HepG2 (cell line): ENCODE measurements around the gene MEF2D. TPM values are rescaled to one million over a fixed set of nuclear protein-coding genes. Genes with fewer than 3 reads are reported as not detected.
A peak's percentile ranks its signal among the peaks of the same experiment; 100 is the strongest.

Experiments
- CHD2 ChIP-seq: IDR thresholded peaks from 2 replicates; pipeline ENCODE4 v1.6.1; 2011; ENCODE audit warnings: low read depth, low read length, improper control_type of control experiment
- MAFF ChIP-seq: IDR thresholded peaks from 2 replicates; pipeline ENCODE4 v1.6.1; 2011; ENCODE audit warnings: low read depth, low read length, improper control_type of control experiment
- MAX ChIP-seq: IDR thresholded peaks from 2 replicates; pipeline ENCODE4 v1.6.1; 2012; ENCODE audit warnings: inconsistent platforms
- NFKB2 ChIP-seq: sonication (generic); formaldehyde crosslinking; IDR thresholded peaks from 2 replicates; pipeline ENCODE4 v1.4.0; 2020; ENCODE audit warnings: missing genetic modification reagents, borderline replicate concordance
- RBFOX2 ChIP-seq: fragments of 200-400 bp; formaldehyde crosslinking; IDR thresholded peaks from 2 replicates; pipeline ENCODE4 v1.6.1; 2017; ENCODE audit warnings: low read depth, mild to moderate bottlenecking, low read length
- REL ChIP-seq: sonication (generic); formaldehyde crosslinking; conservative IDR thresholded peaks from 2 replicates; pipeline ENCODE4 v1.8.0; 2022; ENCODE audit warnings: mild to moderate bottlenecking, missing genetic modification reagents, moderate library complexity
- SIN3A ChIP-seq: IDR thresholded peaks from 2 replicates; pipeline ENCODE4 v1.6.1; 2011; ENCODE audit warnings: low read depth, mild to moderate bottlenecking, control low read depth, low read length, borderline replicate concordance
- ZNF3 ChIP-seq: IDR thresholded peaks from 2 replicates; pipeline ENCODE4 v1.7.0; 2017; ENCODE audit warnings: inconsistent platforms
- ZNF318 ChIP-seq: sonication (generic); formaldehyde crosslinking; IDR thresholded peaks from 2 replicates; pipeline ENCODE4 v1.4.0; 2020; ENCODE audit warnings: mild to moderate bottlenecking, missing genetic modification reagents
- ZNF343 ChIP-seq: sonication (generic); formaldehyde crosslinking; IDR thresholded peaks from 2 replicates; pipeline ENCODE4 v1.4.0; 2020; ENCODE audit warnings: mild to moderate bottlenecking, missing genetic modification reagents
- ZNF468 ChIP-seq: sonication (generic); formaldehyde crosslinking; IDR thresholded peaks from 2 replicates; pipeline ENCODE4 v1.8.0; 2022; ENCODE audit warnings: mild to moderate bottlenecking, moderate library complexity, missing genetic modification reagents
- ZNF556 ChIP-seq: sonication (generic); formaldehyde crosslinking; IDR thresholded peaks from 2 replicates; pipeline ENCODE4 v1.4.0; 2020; ENCODE audit warnings: mild to moderate bottlenecking, missing genetic modification reagents, borderline replicate concordance
- polyA plus RNA-seq, 8 experiments: library from polyadenylated mRNA; depleted of rRNA in 3 of 8; stranded (reverse) in 7 of 8; unstranded in 1 of 8; fragments of >200 nt; fragmentation: Illumina TruSeq in 4 of 8; extraction: Trizol in 4 of 8; gene quantifications; 2 replicates each; pipeline versions ENCODE4 v1.2.1 to v1.2.3, GENCODE V29; 2011 to 2016; ENCODE audit warnings: low read depth in 4 of 8, missing spikeins in 1 of 8, mixed read lengths in 1 of 8; ENCODE audit not compliant: insufficient read depth in 1 of 8
- total RNA-seq, 5 experiments: library from RNA; depleted of rRNA; stranded (reverse); fragments of >200 nt; fragmentation: Illumina TruSeq; extraction: Trizol; gene quantifications; 2 replicates each; pipeline ENCODE4 v1.2.3, GENCODE V29; 2016; ENCODE audit warnings: low read depth in 1 of 5
- TF ChIP-seq, protein P1 (sequence below): sonication (generic); formaldehyde crosslinking; IDR thresholded peaks from 2 replicates; pipeline ENCODE4 v1.4.0; 2020; ENCODE audit warnings: missing genetic modification reagents, borderline replicate concordance
- TF ChIP-seq, protein P2 (sequence below): sonication (generic); IDR thresholded peaks from 2 replicates; pipeline ENCODE4 v1.6.1; 2016; ENCODE audit warnings: low read depth, borderline replicate concordance

Gene MEF2D
- total and polyA plus RNA-seq, 2 of the 13 experiments (the other 11 are each of a cell fraction or from before 2014, with no cell fraction given), result 1.6 to 3.9 TPM

DNA sequence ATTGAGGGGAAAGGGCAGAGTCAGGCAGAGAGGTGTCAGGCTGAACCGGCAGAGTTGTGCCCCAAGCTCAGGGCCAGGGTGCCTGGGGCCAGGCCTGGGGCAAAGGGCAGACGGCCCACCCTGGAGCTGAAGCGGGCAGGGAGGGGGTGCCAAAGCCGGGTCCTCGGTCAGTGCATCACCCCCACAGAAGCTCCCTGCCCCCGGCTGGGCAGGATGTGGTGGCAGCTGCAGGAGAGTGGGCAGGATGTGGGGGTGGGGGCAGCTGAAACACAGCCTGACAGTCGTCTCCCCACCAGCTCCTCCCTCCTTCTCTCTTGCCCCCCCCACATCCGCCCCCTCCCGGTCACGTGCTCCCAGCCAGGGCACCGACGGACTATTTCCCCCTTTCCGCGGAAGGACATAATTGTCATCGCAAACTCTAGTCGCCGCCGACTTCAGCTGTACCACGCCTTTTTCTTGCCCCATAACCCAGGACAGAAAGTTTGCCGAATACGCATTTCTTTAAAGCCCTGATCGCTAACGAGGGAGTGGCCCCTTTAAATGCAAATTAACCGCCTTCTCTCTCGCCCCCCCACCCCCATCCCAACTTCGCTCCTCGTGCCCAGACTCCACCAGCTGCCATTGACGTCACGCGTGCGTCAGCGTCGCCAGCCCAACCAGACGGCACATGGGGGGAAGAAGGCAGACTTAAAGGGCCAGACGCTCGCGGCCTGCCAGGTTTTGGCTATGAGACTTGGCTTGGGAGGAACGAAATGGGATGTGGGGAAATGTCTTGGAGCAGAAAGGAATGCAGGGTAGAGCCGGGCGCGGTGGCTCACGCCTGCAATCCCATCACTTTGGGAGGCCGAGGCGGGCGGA is 4.5 kb upstream of the MEF2D start (continued):
- TF ChIP-seq MAFF (0 out of 2 replicates have a peak, but pooled peaks have one; percentile 29), MAX (peak; percentile 97), ZNF318 (no peak), CHD2 (0 out of 2 replicates have a peak, but pooled peaks have one; percentile 32), NFKB2 (CRISPR knock-in tag) (0 out of 2 replicates have a peak, but pooled peaks have one; percentile 14), ZNF468 (no peak), ZNF3 (no peak), SIN3A (no peak), ZNF343 (no peak), RBFOX2 (peak; percentile 61), ZNF556 (no peak), REL (CRISPR knock-in tag) (no peak; the same call in 1 of the 2 replicates)
- TF ChIP-seq, protein P1, sequence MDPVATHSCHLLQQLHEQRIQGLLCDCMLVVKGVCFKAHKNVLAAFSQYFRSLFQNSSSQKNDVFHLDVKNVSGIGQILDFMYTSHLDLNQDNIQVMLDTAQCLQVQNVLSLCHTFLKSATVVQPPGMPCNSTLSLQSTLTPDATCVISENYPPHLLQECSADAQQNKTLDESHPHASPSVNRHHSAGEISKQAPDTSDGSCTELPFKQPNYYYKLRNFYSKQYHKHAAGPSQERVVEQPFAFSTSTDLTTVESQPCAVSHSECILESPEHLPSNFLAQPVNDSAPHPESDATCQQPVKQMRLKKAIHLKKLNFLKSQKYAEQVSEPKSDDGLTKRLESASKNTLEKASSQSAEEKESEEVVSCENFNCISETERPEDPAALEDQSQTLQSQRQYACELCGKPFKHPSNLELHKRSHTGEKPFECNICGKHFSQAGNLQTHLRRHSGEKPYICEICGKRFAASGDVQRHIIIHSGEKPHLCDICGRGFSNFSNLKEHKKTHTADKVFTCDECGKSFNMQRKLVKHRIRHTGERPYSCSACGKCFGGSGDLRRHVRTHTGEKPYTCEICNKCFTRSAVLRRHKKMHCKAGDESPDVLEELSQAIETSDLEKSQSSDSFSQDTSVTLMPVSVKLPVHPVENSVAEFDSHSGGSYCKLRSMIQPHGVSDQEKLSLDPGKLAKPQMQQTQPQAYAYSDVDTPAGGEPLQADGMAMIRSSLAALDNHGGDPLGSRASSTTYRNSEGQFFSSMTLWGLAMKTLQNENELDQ, result no peak
- TF ChIP-seq, protein P2, sequence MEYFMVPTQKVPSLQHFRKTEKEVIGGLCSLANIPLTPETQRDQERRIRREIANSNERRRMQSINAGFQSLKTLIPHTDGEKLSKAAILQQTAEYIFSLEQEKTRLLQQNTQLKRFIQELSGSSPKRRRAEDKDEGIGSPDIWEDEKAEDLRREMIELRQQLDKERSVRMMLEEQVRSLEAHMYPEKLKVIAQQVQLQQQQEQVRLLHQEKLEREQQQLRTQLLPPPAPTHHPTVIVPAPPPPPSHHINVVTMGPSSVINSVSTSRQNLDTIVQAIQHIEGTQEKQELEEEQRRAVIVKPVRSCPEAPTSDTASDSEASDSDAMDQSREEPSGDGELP, result peak; percentile 92; the same call in 1 of the 2 replicates
